Suprapubic skin (tissue), 4 donors: ENCODE data around the gene KREMEN2.

Experiments
- EP300 ChIP-seq: sonication (generic); formaldehyde crosslinking; IDR thresholded peaks from one replicate; pipeline ENCODE4 v1.6.1; 2017; ENCODE audit warnings: antibody characterized with exemption
- POLR2A ChIP-seq, 2 donors: fragments of 450-650 bp; IDR thresholded peaks; one replicate each; pipeline ENCODE4 v1.6.1; 2017; ENCODE audit warnings: antibody characterized with exemption in 2 of 2, mild to moderate bottlenecking in 2 of 2, moderate library complexity in 2 of 2
- POLR2AphosphoS5 ChIP-seq, 3 donors: sonication (generic); formaldehyde crosslinking; IDR thresholded peaks; one replicate each; pipeline ENCODE4 v1.6.1; 2017; ENCODE audit warnings: antibody characterized with exemption in 3 of 3
- TF ChIP-seq, protein P1 (sequence below), 2 donors: fragments of 200-600 bp in 1 of 2; fragments of 450-650 bp in 1 of 2; sonication (generic) in 1 of 2; IDR thresholded peaks; one replicate each; pipeline ENCODE4 v1.5.1; 2016 to 2019; ENCODE audit warnings: antibody characterized with exemption in 2 of 2, mild to moderate bottlenecking in 1 of 2, moderate library complexity in 1 of 2

GRCh38 chr16:3007957-3008689 is 44.0 kb downstream of the KREMEN2 start:
- TF ChIP-seq, protein P1, sequence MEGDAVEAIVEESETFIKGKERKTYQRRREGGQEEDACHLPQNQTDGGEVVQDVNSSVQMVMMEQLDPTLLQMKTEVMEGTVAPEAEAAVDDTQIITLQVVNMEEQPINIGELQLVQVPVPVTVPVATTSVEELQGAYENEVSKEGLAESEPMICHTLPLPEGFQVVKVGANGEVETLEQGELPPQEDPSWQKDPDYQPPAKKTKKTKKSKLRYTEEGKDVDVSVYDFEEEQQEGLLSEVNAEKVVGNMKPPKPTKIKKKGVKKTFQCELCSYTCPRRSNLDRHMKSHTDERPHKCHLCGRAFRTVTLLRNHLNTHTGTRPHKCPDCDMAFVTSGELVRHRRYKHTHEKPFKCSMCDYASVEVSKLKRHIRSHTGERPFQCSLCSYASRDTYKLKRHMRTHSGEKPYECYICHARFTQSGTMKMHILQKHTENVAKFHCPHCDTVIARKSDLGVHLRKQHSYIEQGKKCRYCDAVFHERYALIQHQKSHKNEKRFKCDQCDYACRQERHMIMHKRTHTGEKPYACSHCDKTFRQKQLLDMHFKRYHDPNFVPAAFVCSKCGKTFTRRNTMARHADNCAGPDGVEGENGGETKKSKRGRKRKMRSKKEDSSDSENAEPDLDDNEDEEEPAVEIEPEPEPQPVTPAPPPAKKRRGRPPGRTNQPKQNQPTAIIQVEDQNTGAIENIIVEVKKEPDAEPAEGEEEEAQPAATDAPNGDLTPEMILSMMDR (IDR thresholded peaks at IDR 0.05): no peak
- TF ChIP-seq POLR2A (IDR thresholded peaks at IDR 0.05) (no peak), POLR2AphosphoS5 (IDR thresholded peaks at IDR 0.05) (no peak), EP300 (no peak)
